ENCODE measurements around the gene DAND5.
"Not testable (repeated sequence)": the region's sequence is repeated elsewhere in the genome, so short reads cannot be mapped to it uniquely, and the experiment has no call there.

Gene DAND5

GRCh38 chr19:12945479-12946091 lies 23.8 kb upstream of the DAND5 start, which contains the start of gene RAD23A:
Gene RAD23A (plus strand): TSS chr19:12945862. CDS start chr19:12945949, 87 bp downstream.
- DNase-seq (ENCODE audit: low spot score): peak; percentile 96

GRCh38 chr19:12946092-12946721 lies 23.2 kb upstream of the DAND5 start:
- DNase-seq (ENCODE audit: low spot score): peak; percentile 53

- no peak for DNase-seq (ENCODE audit: low spot score)
Observed at GRCh38 chr19:12946731-12947496, 22.5 kb upstream of the DAND5 start.

- DNase-seq (ENCODE audit: low spot score): no peak
Observed at GRCh38 chr19:12947702-12948611, 21.4 kb upstream of the DAND5 start.

GRCh38 chr19:12948612-12949362 lies 20.6 kb upstream of the DAND5 start:
- DNase-seq (ENCODE audit: low spot score): no peak

GRCh38 chr19:12949363-12950283 lies 19.8 kb upstream of the DAND5 start:
- no peak for DNase-seq (ENCODE audit: low spot score)

- DNase-seq (ENCODE audit: low spot score): not testable (repeated sequence)
Observed at GRCh38 chr19:12952050-12952449, 17.3 kb upstream of the DAND5 start.

- DNase-seq (ENCODE audit: low spot score): no peak
Observed at GRCh38 chr19:12952488-12953137, 16.8 kb upstream of the DAND5 start.

- DNase-seq (ENCODE audit: low spot score): no peak
Observed at GRCh38 chr19:12953138-12953798, 16.1 kb upstream of the DAND5 start.

- no peak for DNase-seq (ENCODE audit: low spot score)
Observed at GRCh38 chr19:12953799-12954611, 15.4 kb upstream of the DAND5 start.

GRCh38 chr19:12954612-12954962 lies 14.8 kb upstream of the DAND5 start:
- DNase-seq (ENCODE audit: low spot score): no peak

GRCh38 chr19:12955575-12955974 lies 13.8 kb upstream of the DAND5 start:
- not testable (repeated sequence) for DNase-seq (ENCODE audit: low spot score)

GRCh38 chr19:12955996-12956395 lies 13.4 kb upstream of the DAND5 start:
- no peak for DNase-seq (ENCODE audit: low spot score)

GRCh38 chr19:12956446-12957388 lies 12.7 kb upstream of the DAND5 start, which contains the start of gene GADD45GIP1:
Gene GADD45GIP1 (minus strand): TSS chr19:12957223. CDS start chr19:12957212, 11 bp downstream.
- DNase-seq (ENCODE audit: low spot score): peak; percentile 82

- DNase-seq (ENCODE audit: low spot score): not testable (repeated sequence)
Observed at GRCh38 chr19:12957389-12957952, 11.9 kb upstream of the DAND5 start.

- no peak for DNase-seq (ENCODE audit: low spot score)
Observed at GRCh38 chr19:12959481-12959880, 9.9 kb upstream of the DAND5 start.

Data from SK-N-DZ (cell line).